Hepatocyte (in vitro differentiated cells): Measurements from ENCODE around the gene SLC12A1.

Experiments used
- CTCF ChIP-seq: fragments of 200-600 bp; sonication (generic); IDR thresholded peaks from 2 replicates; pipeline ENCODE4 v1.5.1; 2016; ENCODE audit warnings: antibody characterized with exemption, mild to moderate bottlenecking; ENCODE audit not compliant: poor library complexity
- EZH2 ChIP-seq: fragments of 200-600 bp; sonication (generic); IDR thresholded peaks from 2 replicates; pipeline ENCODE4 v1.6.1; 2016; ENCODE audit warnings: antibody characterized with exemption, mild to moderate bottlenecking, borderline replicate concordance

GRCh38 chr15:48250640-48251076, 44.6 kb downstream of the SLC12A1 start:
- TF ChIP-seq EZH2 (no peak), CTCF (peak; percentile 61)
